GM19455 (cell line): ENCODE data around the gene SESTD1.
"Not testable (repeated sequence)": the region's sequence is repeated elsewhere in the genome, so short reads cannot be mapped to it uniquely, and the experiment has no call there.

Experiments used
- ATAC-seq: cut with Tn5 transposase; IDR thresholded peaks from one replicate; pipeline ENCODE4 v1.9.1; 2021; ENCODE audit not compliant: unreplicated experiment

SESTD1 gene

DNA sequence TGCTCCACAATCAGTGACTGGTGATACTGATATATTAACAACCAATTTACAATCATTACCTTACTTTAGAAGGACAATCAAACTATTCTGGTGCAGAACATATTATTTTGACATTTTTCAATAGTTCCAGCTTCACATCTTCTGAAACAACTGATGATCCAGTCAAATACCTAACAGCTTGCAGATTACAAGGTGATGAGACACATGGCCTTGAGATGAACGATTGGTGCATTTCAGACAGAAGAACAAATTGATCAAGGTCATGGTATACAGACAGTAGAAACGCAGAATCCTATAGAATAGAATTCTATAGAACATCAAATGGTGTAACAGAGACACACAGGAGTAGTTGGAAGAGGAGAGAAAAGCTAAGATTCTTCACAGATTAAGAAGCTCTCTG is 24.8 kb downstream of the SESTD1 start:
- no peak for ATAC-seq

DNA sequence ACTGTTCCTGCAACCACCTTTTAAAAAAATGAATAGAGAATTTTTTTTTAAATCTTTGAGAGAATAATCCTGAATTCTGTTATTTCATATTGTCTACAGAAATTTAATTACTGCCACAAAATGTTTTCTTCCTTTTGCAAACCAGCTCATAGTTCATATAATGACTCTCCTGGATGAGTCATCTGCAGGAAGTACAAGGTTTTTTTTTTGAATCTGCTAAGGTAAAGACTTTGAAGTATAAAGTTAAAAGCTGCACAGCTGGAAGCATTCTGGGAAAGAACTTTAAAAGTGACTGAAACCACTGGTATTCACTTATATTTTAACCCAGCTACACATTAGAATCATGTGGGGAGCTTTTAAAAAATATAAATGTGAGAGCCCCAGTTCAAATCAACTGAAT is 25.4 kb downstream of the SESTD1 start:
- ATAC-seq: peak; percentile 58

DNA sequence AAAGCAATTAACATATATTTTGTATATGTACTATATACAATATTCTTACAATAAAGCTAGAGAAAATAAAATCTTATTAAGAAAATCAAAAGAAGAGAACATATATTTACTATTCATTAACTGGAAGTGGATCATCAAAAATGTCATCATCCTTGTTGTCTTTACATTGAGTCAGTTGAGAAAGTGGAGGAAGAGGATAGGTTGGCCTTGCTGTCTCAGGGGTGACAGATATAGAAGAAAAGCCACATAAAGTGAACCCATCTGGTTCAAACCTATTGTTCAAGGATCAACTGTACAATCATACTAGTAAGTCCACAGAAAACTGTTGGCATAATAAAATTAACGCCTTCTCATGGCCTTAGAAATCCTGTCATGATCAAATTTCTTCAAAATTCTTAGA is 26.6 kb downstream of the SESTD1 start:
- ATAC-seq: no peak

DNA sequence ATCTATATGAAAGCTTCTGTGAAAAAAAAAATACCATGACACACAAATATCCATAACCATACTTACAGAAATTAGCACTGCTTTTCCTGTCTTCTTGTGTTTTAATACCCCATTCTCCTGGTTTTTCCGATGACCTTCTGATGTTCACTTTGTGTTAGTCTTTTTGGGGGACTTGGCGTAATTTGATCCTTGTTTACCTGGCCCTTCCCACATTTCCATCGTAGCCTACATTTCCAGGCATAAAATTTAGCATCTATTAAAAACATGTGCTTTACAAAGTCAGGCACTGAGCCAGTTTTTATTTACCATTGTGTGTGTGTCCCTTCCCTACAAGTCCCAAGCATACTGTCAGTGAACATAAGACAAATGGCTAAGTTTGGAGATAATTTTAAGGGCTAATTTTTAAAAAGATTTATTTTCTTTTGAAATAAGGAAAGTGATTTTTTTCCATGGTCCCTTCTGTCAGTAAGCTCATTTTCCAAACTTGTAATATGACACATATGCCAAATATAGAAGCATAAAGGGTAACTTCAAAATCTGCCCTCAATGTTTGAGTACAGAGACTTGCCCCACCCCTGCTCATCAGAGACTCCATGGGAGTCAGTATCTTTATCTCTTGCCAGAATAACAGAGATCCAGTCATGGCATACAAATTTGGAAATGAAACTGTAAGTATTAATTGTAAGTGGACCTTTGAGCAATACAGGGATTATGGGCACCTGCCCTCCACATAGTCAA is 27.3 kb downstream of the SESTD1 start:
- no peak for ATAC-seq

DNA sequence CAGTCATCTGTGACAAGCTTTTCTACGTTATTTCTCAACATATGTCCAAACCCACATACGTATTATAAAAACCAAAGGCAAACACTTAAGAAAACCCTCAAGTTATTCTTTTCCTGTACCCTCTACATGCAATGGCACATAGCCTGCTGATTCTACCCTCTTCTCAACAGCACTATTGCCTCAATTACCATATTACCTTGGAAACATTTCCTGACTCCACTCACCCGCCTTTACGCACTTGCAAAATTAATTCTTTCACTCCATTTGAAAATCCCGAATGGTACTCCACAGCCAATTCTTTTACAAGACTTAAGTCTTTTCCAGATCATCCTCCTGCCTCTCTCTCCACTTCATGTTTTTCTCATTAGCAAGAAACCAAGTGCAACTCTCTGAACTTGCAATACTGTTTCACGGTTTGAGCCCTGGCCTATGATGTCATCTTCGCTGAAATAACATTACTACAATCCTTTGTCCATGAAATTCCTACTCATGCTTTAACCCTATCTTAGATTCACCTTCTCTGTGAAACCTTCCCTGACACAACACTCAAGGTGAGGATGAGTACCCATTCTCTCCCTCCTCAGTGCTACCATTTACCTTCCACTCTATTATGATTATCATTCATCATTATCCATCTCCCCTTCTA is 29.0 kb downstream of the SESTD1 start:
- ATAC-seq: no peak

DNA sequence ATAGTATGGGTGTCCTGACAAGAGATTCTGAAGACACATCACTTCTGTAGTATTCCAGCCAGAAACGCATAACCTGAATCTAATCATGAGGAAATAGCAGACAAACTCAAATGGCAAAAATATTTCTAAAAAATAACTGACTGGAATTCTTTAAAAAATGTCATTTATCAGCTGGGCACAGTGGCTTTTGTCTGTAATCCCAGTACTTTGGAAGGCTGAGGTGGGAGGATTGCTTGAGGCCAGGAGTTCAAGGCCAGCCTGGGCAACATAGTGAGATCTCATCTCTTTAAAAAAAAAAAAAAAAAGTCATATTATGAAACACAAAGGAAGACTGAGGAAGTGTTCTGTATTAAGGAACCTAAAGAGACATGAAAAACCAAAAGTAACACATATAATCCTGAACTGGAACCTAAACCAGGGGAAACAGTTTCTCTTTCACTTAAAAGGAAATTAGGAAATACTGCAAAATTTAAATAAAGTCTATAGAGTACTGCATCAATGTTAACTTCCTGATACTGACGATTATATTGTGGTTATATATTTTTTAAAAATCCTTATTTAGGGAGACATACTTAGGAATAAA is 29.9 kb downstream of the SESTD1 start:
- no peak for ATAC-seq

DNA sequence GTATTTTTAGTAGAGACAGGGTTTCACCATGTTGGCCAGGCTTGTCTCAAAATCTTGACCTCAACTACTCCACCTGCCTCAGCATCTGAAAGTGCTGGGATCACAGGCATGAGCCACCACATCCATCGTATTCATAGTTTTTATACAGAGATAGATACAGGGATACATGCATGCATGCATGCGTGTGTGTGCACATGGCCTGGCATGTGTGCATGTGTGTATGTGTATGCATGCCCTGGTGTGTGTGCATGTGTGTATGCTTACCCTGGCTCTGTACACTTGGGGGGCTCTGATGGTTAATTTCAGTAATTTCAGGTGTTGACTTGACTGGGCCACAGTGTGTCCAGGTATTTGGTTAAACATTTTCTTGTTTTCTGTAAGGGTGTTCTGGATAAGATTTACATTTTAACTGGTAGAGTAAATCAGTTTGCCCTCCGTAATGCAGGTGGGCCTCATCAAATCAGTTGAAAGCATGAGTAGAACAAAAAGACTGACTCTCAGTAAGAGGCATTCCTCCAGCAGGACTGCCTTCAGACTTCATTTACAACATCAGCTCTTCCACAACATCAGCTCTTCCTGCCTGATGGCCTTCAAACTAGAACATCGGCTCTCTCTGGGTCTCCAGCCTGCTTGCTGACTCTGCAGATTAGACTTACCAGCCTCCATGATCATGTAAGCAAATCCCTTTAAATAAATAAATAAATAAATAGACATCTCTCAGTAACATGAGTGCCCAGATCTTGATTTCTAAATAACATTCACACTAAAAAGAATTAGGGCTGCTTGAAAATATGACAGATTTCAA is 30.8 kb downstream of the SESTD1 start:
- ATAC-seq: no peak

DNA sequence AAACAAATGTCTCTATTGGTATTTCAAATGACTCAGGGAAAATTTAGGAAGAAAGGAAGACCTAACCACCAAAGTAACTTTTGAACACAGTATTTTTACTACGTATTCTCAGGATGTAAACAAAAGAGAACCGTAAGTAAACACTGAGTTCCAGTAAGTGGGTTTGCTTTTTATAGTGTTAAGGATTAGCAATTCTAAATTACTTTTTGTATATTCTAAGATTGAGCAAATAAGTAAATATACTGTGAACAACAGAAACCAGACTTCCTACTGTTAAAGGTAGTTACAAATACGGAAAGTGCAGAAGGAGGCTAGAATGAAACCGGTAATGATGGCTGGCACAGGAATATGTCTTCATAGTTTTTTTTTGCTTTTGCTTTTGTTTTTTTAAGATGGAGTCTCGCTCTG is 31.5 kb downstream of the SESTD1 start:
- no peak for ATAC-seq

DNA sequence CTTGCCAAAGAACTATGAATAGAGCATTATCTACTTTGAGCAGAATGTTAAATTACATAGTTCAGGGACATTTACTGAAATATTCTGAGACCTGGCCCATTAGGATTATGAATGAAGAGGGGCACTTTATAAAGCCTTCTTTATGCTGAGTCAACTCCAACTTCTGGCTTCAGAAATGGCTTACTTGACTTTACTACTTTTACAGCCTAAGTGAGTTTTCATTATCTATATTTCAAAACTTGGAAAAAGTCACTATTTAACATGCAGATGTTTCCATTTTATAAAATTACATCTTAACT is 37.7 kb downstream of the SESTD1 start:
- no peak for ATAC-seq

DNA sequence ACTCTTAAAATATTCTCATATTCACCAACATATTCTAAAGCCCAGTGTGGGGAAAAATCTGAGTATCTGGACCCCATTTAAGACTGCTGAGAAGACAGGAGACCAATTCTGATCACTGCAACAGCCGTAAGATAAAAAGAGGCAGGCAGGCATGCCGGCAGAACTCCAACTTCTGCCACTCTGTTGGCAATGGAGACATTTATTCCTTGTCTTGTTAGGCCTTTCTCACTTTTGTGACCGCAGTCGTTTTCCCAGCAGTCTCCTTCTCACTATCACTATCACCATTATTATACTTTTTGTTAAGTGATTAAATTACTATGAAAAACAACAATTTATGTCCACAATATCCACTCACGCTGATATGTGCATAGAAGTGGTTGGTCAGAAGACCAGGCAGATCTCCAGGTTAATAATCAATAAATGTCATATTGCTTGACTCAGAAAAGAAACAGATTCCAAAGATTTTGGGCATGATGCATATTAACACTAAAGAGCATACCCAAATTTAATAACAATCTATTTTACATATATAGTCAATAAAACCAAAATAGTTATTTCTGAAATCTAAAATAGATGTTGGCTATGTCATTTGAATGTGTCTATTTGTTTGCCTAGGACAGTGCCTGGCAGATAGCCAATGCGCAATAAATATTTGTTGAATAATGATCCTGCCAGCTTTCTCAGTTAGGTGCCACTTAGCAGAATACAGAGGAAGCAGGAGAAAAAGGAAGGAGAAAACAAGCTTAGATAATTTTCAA is 38.2 kb downstream of the SESTD1 start:
- no peak for ATAC-seq

DNA sequence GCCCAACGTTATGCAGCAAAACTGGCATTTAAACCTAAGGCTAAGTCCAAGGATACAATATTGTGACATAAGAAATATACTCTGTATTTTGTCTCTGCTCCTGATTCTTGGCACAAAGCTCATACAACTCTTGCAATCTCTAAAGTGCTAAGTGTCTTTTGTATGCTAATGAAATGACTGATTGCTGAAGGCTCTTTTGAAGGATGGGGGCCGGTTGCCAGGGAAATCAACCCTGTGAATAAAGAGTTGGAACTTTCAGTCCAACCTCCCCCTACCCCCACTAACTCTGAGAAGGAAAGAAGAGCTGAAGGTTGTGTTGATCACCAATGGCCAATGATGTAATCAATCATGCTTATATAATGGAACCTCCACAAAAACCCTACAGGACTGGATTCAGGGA is 40.3 kb downstream of the SESTD1 start:
- no peak for ATAC-seq

DNA sequence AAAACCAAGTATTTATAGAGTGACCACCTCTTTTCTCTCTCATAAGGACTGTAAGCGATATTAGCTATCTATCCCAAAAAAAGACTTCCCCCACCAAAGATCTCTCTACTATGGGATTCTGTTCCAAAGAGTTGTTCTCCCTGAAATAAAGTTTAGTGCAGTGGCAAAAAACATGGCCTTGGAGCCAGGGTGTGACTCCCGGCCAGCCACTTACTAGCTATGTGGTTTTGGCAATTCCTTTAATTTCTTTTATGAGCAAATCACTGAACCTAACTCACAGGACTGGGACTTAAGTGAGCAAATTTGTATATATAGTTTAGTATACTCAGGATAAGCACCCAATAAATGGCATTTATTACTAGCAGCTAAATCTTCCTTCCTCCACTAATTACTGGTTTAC is 42.6 kb downstream of the SESTD1 start:
- ATAC-seq: no peak

DNA sequence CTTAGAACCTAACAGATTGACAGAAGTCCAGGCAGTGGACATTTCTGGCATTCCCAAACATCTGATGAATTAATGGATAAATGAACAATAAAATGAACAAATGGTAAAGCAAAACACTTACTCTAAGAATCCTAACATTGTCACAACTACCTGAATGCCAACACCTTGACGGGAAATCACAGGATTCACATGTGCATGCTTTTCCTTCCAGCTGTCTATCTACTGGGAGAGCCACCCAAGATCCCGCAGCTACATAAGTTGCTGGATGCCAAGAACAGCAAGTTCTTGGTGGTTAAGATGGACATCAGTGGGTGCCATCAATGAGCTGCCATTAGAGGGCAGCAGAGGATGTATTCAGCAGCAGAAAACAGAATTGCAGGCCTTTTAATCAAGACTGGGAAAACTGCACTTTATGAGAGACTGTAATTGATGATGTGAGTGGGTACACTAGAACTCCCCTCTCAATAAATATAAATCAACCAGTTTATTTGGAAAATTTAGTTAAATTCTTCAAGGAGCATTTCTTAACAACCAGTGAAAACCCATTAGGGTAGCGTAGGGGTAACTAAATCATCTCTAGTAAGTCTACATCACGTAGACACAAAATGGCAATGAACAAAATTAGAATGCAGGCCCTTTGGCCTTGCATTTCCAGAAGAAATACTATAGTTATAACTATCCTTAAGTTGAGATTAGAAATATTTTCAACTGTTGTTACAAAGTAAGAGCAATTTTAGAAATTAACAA is 45.6 kb downstream of the SESTD1 start:
- peak; percentile 94 for ATAC-seq

DNA sequence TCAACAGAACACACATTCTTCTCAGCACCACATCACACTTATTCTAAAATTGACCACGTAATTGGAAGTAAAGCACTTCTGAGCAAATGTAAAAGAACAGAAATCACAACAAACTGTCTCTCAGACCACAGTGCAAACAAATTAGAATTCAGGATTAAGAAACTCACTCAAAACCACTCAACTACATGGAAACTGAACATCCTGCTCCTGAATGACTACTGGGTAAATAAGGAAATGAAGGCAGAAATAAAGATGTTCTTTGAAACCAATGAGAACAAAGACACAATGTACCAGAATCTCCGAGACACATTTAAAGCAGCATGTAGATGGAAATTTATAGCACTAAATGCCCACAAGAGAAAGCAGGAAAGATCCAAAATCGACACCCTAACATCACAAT is 50.0 kb downstream of the SESTD1 start:
- not testable (repeated sequence) for ATAC-seq

DNA sequence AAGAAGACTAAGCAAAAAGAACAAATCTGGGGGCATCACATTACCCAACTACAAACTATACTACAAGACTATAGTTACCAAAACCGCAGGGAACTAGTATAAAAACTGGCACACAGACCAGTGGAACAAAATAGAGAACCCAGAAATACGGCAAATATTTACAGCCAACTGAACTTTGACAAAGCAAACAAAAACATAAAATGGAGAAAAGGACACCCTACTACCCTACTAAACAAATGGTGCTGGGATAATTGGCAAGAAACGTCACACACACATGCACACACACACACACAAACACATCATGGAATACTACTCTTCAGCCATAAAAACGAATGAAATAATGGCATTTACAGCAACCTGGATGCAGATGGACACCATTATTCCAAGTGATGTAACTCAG is 53.3 kb downstream of the SESTD1 start:
- no peak for ATAC-seq

DNA sequence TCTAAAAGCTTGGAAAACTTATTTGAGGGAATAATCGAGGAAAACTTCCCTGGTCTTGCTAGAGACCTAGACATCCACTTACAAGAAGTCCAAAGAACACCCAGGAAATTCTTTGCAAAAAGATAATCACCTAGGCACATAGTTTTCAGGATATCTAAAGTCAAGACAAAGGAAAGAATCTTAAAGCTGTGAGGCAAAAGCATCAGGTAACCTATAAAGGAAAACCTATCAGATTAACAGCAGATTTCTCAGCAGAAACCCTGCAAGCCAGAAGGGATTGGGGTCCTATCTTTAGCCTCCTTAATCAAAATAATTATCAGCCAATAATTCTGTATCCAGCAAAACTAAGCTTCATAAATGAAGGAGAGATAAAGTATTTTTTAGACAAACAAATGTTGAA is 56.4 kb downstream of the SESTD1 start:
- not testable (repeated sequence) for ATAC-seq

DNA sequence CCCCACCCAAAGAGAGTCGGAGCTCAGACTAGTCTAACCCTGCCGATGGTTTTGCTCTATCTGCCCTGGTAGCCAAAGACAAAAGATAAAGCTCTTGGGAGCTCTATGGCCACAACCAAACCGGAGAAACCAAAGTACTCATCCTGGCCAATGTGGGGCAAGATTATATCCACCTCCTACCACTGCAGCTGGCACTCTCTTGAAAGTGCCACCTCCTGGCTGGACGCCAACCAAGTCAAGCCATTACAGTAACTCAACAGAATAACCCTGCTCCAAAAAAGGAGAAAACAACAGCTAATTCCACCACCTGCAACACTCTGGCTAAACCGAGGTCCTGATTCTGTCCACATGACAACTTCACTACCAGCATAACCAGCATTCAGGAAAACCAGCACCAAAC is 57.6 kb downstream of the SESTD1 start:
- ATAC-seq: no peak

DNA sequence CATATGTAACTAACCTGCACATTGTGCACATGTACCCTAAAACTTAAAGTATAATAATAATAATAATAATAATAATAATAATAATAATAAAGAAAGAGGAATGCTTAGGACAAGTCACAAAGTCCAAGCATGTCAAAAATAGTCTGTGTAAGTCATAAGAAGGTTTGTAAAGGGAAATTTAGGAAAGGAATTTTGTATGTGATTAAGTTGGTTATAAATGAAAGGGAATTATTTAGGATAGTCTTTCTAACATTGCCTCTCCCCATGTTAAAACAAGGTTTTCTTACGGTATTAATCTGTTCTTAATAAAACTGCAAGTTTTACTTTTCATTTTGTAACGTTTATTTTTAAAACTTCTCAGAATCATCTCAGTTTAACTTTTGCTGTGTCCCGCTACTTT is 62.8 kb downstream of the SESTD1 start:
- no peak for ATAC-seq

DNA sequence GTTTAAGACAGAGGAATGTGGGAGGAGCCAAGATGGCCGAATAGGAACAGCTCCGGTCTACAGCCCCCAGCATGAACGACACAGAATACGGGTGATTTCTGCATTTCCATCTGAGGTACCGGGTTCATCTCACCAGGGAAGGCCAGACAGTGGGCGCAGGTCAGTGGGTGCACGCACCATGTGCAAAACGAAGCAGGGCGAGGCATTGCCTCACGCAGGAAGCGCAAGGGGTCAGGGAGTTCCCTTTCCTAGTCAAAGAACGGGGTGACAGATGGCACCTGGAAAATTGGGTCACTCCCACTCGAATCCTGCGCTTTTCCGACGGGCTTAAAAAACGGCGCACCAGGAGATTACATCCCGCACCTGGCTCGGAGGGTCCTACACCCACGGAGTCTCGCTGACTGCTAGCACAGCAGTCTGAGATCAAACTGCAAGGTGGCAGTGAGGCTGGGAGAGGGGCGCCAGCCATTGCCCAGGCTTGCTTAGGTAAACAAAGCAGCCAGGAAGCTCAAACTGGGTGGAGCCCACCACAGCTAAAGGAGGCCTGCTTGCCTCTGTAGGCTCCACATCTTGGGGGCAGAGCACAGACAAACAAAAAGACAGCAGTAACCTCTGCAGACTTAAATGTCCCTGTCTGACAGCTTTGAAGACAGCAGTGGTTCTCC is 68.6 kb downstream of the SESTD1 start:
- not testable (repeated sequence) for ATAC-seq

DNA sequence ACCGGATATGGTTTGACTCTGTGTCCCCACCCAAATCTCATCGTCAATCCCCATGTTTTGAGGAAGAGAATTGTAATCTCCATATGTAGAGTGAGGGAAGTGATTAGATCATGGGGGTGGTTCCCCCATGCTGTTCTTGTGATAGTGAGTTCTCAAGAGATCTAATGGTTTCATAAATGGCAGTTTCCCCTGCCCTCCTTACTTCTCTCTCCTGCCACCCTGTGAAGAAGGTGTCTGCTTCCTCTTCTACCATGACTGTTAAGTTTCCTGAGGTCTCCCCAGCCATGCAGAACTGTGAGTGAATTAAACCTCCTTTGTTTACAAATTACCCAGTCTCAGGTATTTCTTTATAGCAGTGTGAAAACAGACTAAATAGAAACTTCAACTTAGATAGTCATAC is 69.5 kb downstream of the SESTD1 start:
- ATAC-seq: no peak
